Esophagus (tissue), 2 donors: Measurements from ENCODE around the gene TMEM39B. TPM values are rescaled to one million over a fixed set of nuclear protein-coding genes. Genes with fewer than 3 reads are reported as not detected.
"Not testable (repeated sequence)": the region's sequence is repeated elsewhere in the genome, so short reads cannot be mapped to it uniquely, and the experiment has no call there.

ENCODE experiments used
- H3K27ac ChIP-seq, 2 donors: one replicate each; pipeline ENCODE4 v1.5.1; 2013; ENCODE audit warnings: low read depth in 2 of 2, mild to moderate bottlenecking in 2 of 2, inconsistent platforms in 1 of 2, low read length in 1 of 2, moderate library complexity in 1 of 2
- H3K27me3 ChIP-seq, 2 donors: one replicate each; pipeline ENCODE4 v1.6.1; 2013; ENCODE audit warnings: low read length in 2 of 2, control low read depth in 1 of 2, mild to moderate bottlenecking in 1 of 2; ENCODE audit not compliant: insufficient read depth in 2 of 2, control insufficient read depth in 1 of 2
- H3K36me3 ChIP-seq, 2 donors: one replicate each; pipeline ENCODE4 v1.6.1; 2013; ENCODE audit warnings: low read length in 1 of 2; ENCODE audit not compliant: control insufficient read depth in 2 of 2, insufficient read depth in 2 of 2
- H3K4me1 ChIP-seq, 2 donors: one replicate each; pipeline ENCODE4 v1.6.1; 2013; ENCODE audit warnings: low read length in 1 of 2; ENCODE audit not compliant: control insufficient read depth in 2 of 2, insufficient read depth in 2 of 2
- H3K4me3 ChIP-seq, 2 donors: one replicate each; pipeline ENCODE4 v1.5.1; 2013; ENCODE audit warnings: low read length in 2 of 2, mild to moderate bottlenecking in 2 of 2, low read depth in 1 of 2, moderate library complexity in 1 of 2
- H3K9me3 ChIP-seq, 2 donors: one replicate each; pipeline ENCODE4 v1.6.1; 2013; ENCODE audit warnings: mild to moderate bottlenecking in 2 of 2, low read depth in 1 of 2, low read length in 1 of 2, moderate library complexity in 1 of 2; ENCODE audit not compliant: control insufficient read depth in 2 of 2, insufficient read depth in 1 of 2
- WGBS, 2 donors: extraction: QIAGEN DNeasy Blood & Tissue Kit; methylation state at CpG; one replicate each; pipeline ENCODE4 v1.1.7; 2013; 5-methylcytosine and 5-hydroxymethylcytosine counted together
- polyA plus RNA-seq, 2 donors: library from polyadenylated mRNA; stranded (reverse); fragments of 200-250 nt; gene quantifications; one replicate each; pipeline ENCODE4 v1.2.3, GENCODE V29; 2013
- donor health status: healthy with polysubstance abuse.
- donor health status: Bipolar disorder and iron deficiency.

Gene TMEM39B
- polyA plus RNA-seq, 2 donors: 6.8 to 9.5 TPM

- no peaks in the 10 kb centered on the region for H3K9me3 ChIP-seq
- H3K27ac ChIP-seq: no peak overlapping the region
- no peak overlapping the region for H3K4me3 ChIP-seq
- H3K27me3 ChIP-seq: no peaks in the 10 kb centered on the region
- no peaks in the 10 kb centered on the region for H3K4me1 ChIP-seq
- H3K36me3 ChIP-seq: no peaks in the 10 kb centered on the region
- 46 to 62% methylated on average over 6 of the region's 6 CpGs for WGBS, 2 donors
These were observed 69.9 kb downstream of the TMEM39B start for GRCh38 chr1:32142446-32143301.

GRCh38 chr1:32143302-32143695, 70.6 kb downstream of the TMEM39B start:
- H3K27me3 ChIP-seq, H3K9me3 ChIP-seq, H3K4me3 ChIP-seq, H3K27ac ChIP-seq, H3K4me1 ChIP-seq, H3K36me3 ChIP-seq: not testable (repeated sequence)
- 82 to 88% methylated on average over 4 of the region's 4 CpGs for WGBS, 2 donors

- 86 to 96% methylated on average over 3 of the region's 3 CpGs for WGBS, 2 donors
- Histone ChIP-seq H3K27me3 (no peaks in the 10 kb centered on the region), H3K4me3 (no peak overlapping the region), H3K27ac (no peak overlapping the region), H3K4me1 (no peaks in the 10 kb centered on the region), H3K9me3 (no peaks in the 10 kb centered on the region), H3K36me3 (no peaks in the 10 kb centered on the region)
These were observed 71.3 kb downstream of the TMEM39B start for GRCh38 chr1:32144033-32144432.

GRCh38 chr1:32147799-32148198, 75.1 kb downstream of the TMEM39B start:
- H3K27ac ChIP-seq, H3K4me3 ChIP-seq, H3K4me1 ChIP-seq, H3K9me3 ChIP-seq, H3K36me3 ChIP-seq, H3K27me3 ChIP-seq: not testable (repeated sequence)
- 99% methylated on average over 5 of the region's 5 CpGs for WGBS, 2 donors

- no peak overlapping the region for H3K4me3 ChIP-seq
- 91 to 92% methylated on average over 9 of the region's 9 CpGs for WGBS, 2 donors
- no peaks in the 10 kb centered on the region for H3K9me3 ChIP-seq
- no peaks in the 10 kb centered on the region for H3K4me1 ChIP-seq
- no peak overlapping the region for H3K27ac ChIP-seq
- H3K27me3 ChIP-seq: no peaks in the 10 kb centered on the region
- H3K36me3 ChIP-seq: peaks cover 0 to 2% of the 10 kb centered on the region in 2 donors
These were observed 78.1 kb downstream of the TMEM39B start for GRCh38 chr1:32150847-32151246.

GRCh38 chr1:32151319-32151787, 78.6 kb downstream of the TMEM39B start:
- Histone ChIP-seq H3K36me3 (peaks cover 0 to 4% of the 10 kb centered on the region in 2 donors), H3K27ac (no peak overlapping the region), H3K4me3 (no peak overlapping the region), H3K4me1 (no peaks in the 10 kb centered on the region), H3K9me3 (no peaks in the 10 kb centered on the region), H3K27me3 (no peaks in the 10 kb centered on the region)
- WGBS, 2 donors: 57 to 62% methylated on average over 5 of the region's 5 CpGs

Other genes with a start within 250 kb of the TMEM39B start
- 10 to 100 TPM; 40.6 to 45.5 TPM for gene PTP4A2, start 134.6 kb upstream of the TMEM39B start, polyA plus RNA-seq
- gene KHDRBS1, start 59.1 kb upstream of the TMEM39B start, polyA plus RNA-seq: 10 to 100 TPM; 55.1 to 63.4 TPM
- 1 to 10 TPM; 6.9 to 9.9 TPM for gene KPNA6, start 35.1 kb downstream of the TMEM39B start, polyA plus RNA-seq
- gene TXLNA, start 106.7 kb downstream of the TMEM39B start, polyA plus RNA-seq: 10 to 100 TPM; 10.2 to 13.5 TPM
- 1 to 10 TPM; 2.7 to 2.9 TPM for gene CCDC28B, start 127.7 kb downstream of the TMEM39B start, polyA plus RNA-seq
- gene IQCC, start 132.7 kb downstream of the TMEM39B start, polyA plus RNA-seq: 1 to 10 TPM; 1.5 to 1.6 TPM
- under 1 TPM in 1 of 2 donors, not detected in 1; 0.06 TPM for gene DCDC2B, start 136.2 kb downstream of the TMEM39B start, polyA plus RNA-seq
- 10 to 100 TPM; 10.4 to 15.6 TPM for gene TMEM234, start 149.4 kb downstream of the TMEM39B start, polyA plus RNA-seq
- 100 to 1,000 TPM; 134 to 189 TPM for gene EIF3I, start 149.5 kb downstream of the TMEM39B start, polyA plus RNA-seq
- gene FAM167B, start 174.3 kb downstream of the TMEM39B start, polyA plus RNA-seq: 1 to 10 TPM; 1.8 to 2.0 TPM
- 1 to 10 TPM; 2.3 to 2.4 TPM for gene LCK, start 178.3 kb downstream of the TMEM39B start, polyA plus RNA-seq
- 10 to 100 TPM; 43.8 to 90.3 TPM for gene HDAC1, start 219.1 kb downstream of the TMEM39B start, polyA plus RNA-seq